ENCODE data around the gene GPX1. TPM values are rescaled to one million over a fixed set of nuclear protein-coding genes. Genes with fewer than 3 reads are reported as not detected.

GPX1 gene
- total and polyA plus RNA-seq, 3 experiments from 2014 or later, result 140 to 231 (median 223) TPM

GRCh38 chr3:49378249-49378895 is 20.2 kb upstream of the GPX1 start:
- no peak for DNase-seq
- Histone ChIP-seq H3K4me1 (ENCODE audit: insufficient read depth, low read length) (peaks cover 14% of the 10 kb centered on the region), H3K4me3 (ENCODE audit: low read length) (no peak overlapping the region), H3K9me3 (ENCODE audit: low read length) (no peaks in the 10 kb centered on the region), H3K27ac (ENCODE audit: low read depth, low read length) (no peak overlapping the region), H3K36me3 (ENCODE audit: insufficient read depth, low read length) (peaks cover 14% of the 10 kb centered on the region), H3K27me3 (ENCODE audit: insufficient read depth, low read length, poor library complexity, severe bottlenecking) (no peaks in the 10 kb centered on the region)
- CTCF ChIA-PET, result interaction anchor here (1.3 kb wide), 1 partner anchor 31 kb away, joined by 3 read pairs; no protein-coding TSS in a partner anchor
- Mint-ChIP-seq H3K27me3 (peaks cover 0 to under 1% of the 10 kb centered on the region in 2 donors), H3K4me1 (peaks cover 35 to 78% (median 60%) of the 10 kb centered on the region in 3 donors), H3K9me3 (no peaks in the 10 kb centered on the region), H3K36me3 (peaks cover 2 to 28% (median 7%) of the 10 kb centered on the region in 3 donors), H3K27ac (peak overlapping the region in 4 of 8 donors; percentile 38 to 87 (median 71)), H3K4me3 (peak overlapping the region in 2 of 7 donors; percentile 33 to 34)
- POLR2A ChIA-PET, result no interaction called here

- peaks cover 4 to 36% (median 12%) of the 10 kb centered on the region in 3 donors for H3K36me3 Mint-ChIP-seq
- peaks cover 14% of the 10 kb centered on the region for H3K4me1 ChIP-seq (ENCODE audit: insufficient read depth, low read length)
- no peaks in the 10 kb centered on the region for H3K9me3 ChIP-seq (ENCODE audit: low read length)
- peaks cover 37 to 77% (median 63%) of the 10 kb centered on the region in 3 donors for H3K4me1 Mint-ChIP-seq
- H3K4me3 Mint-ChIP-seq, result peak overlapping the region in 2 of 7 donors; percentile 26 to 31
- no peak overlapping the region for H3K27ac ChIP-seq (ENCODE audit: low read depth, low read length)
- peak overlapping the region in 5 of 8 donors; percentile 26 to 82 (median 48) for H3K27ac Mint-ChIP-seq
- H3K27me3 ChIP-seq (ENCODE audit: insufficient read depth, low read length, poor library complexity, severe bottlenecking), result no peaks in the 10 kb centered on the region
- no peaks in the 10 kb centered on the region for H3K27me3 Mint-ChIP-seq
- H3K36me3 ChIP-seq (ENCODE audit: insufficient read depth, low read length), result peaks cover 21% of the 10 kb centered on the region
- ChIA-PET POLR2A (no interaction called here), CTCF (interaction anchor here (1.3 kb wide), 1 partner anchor 32 kb away, joined by 3 read pairs; no protein-coding TSS in a partner anchor)
- peak in 3 of 5 donors; percentile 5 to 54 (median 6) for DNase-seq
- no peaks in the 10 kb centered on the region for H3K9me3 Mint-ChIP-seq
- no peak overlapping the region for H3K4me3 ChIP-seq (ENCODE audit: low read length)
These were observed 19.3 kb upstream of the GPX1 start for GRCh38 chr3:49377483-49377882.

- Histone ChIP-seq H3K4me3 (ENCODE audit: low read length) (no peak overlapping the region), H3K4me1 (ENCODE audit: insufficient read depth, low read length) (no peaks in the 10 kb centered on the region), H3K36me3 (ENCODE audit: insufficient read depth, low read length) (peaks cover 36% of the 10 kb centered on the region), H3K9me3 (ENCODE audit: low read length) (no peaks in the 10 kb centered on the region), H3K27ac (ENCODE audit: low read depth, low read length) (no peak overlapping the region), H3K27me3 (ENCODE audit: insufficient read depth, low read length, poor library complexity, severe bottlenecking) (no peaks in the 10 kb centered on the region)
- no peak overlapping the region for H3K4me3 Mint-ChIP-seq
- ChIA-PET CTCF (no interaction called here), POLR2A (no interaction called here)
- DNase-seq, result no peak
- peaks cover 17 to 55% (median 44%) of the 10 kb centered on the region in 3 donors for H3K4me1 Mint-ChIP-seq
- H3K36me3 Mint-ChIP-seq, result peaks cover 8 to 71% (median 18%) of the 10 kb centered on the region in 3 donors
- H3K27ac Mint-ChIP-seq, result peak overlapping the region in 5 of 8 donors; percentile 32 to 77 (median 33)
- no peaks in the 10 kb centered on the region for H3K27me3 Mint-ChIP-seq
- no peaks in the 10 kb centered on the region for H3K9me3 Mint-ChIP-seq
These were observed 13.8 kb upstream of the GPX1 start for GRCh38 chr3:49371946-49372345.

- POLR2A ChIA-PET, result no interaction called here
- Histone ChIP-seq H3K27ac (ENCODE audit: low read depth, low read length) (no peak overlapping the region), H3K4me1 (ENCODE audit: insufficient read depth, low read length) (no peaks in the 10 kb centered on the region), H3K36me3 (ENCODE audit: insufficient read depth, low read length) (peaks cover 47% of the 10 kb centered on the region), H3K27me3 (ENCODE audit: insufficient read depth, low read length, poor library complexity, severe bottlenecking) (no peaks in the 10 kb centered on the region), H3K9me3 (ENCODE audit: low read length) (no peaks in the 10 kb centered on the region), H3K4me3 (ENCODE audit: low read length) (no peak overlapping the region)
- CTCF ChIA-PET, result no interaction called here
- no peaks in the 10 kb centered on the region for H3K9me3 Mint-ChIP-seq
- H3K4me1 Mint-ChIP-seq, result peaks cover 15 to 48% (median 34%) of the 10 kb centered on the region in 3 donors
- H3K36me3 Mint-ChIP-seq, result peaks cover 8 to 81% (median 18%) of the 10 kb centered on the region in 3 donors
- peak overlapping the region; percentile 3 to 80 (median 32) for H3K27ac Mint-ChIP-seq
- H3K4me3 Mint-ChIP-seq, result no peak overlapping the region
- H3K27me3 Mint-ChIP-seq, result no peaks in the 10 kb centered on the region
- no peak for DNase-seq
These were observed 12.6 kb upstream of the GPX1 start for GRCh38 chr3:49370585-49371290.

- H3K4me3 ChIP-seq (ENCODE audit: low read length), result no peak overlapping the region
- peaks cover 0 to 78% (median 4%) of the 10 kb centered on the region in 3 donors for H3K36me3 Mint-ChIP-seq
- H3K4me1 ChIP-seq (ENCODE audit: insufficient read depth, low read length), result peaks cover 11% of the 10 kb centered on the region
- H3K9me3 ChIP-seq (ENCODE audit: low read length), result no peaks in the 10 kb centered on the region
- H3K27me3 Mint-ChIP-seq, result no peaks in the 10 kb centered on the region
- POLR2A ChIA-PET, result interaction anchor here (0.6 kb wide), 1 partner anchor 41 kb away, joined by 4 read pairs; no protein-coding TSS in a partner anchor
- peak overlapping the region in 1 of 7 donors; percentile 34 for H3K4me3 Mint-ChIP-seq
- DNase-seq, result no peak
- H3K27ac ChIP-seq (ENCODE audit: low read depth, low read length), result no peak overlapping the region
- CTCF ChIA-PET, result interaction anchor here (1.0 kb wide), 1 partner anchor 9 kb away, joined by 3 read pairs; no protein-coding TSS in a partner anchor
- H3K4me1 Mint-ChIP-seq, result peaks cover 5 to 18% (median 5%) of the 10 kb centered on the region in 3 donors
- H3K9me3 Mint-ChIP-seq, result no peaks in the 10 kb centered on the region
- H3K27me3 ChIP-seq (ENCODE audit: insufficient read depth, low read length, poor library complexity, severe bottlenecking), result no peaks in the 10 kb centered on the region
- peak overlapping the region in 5 of 8 donors; percentile 51 to 80 (median 71) for H3K27ac Mint-ChIP-seq
- H3K36me3 ChIP-seq (ENCODE audit: insufficient read depth, low read length), result peaks cover 37% of the 10 kb centered on the region
These were observed 4.4 kb upstream of the GPX1 start for GRCh38 chr3:49362561-49362960.

GRCh38 chr3:49359623-49360022 is 1.5 kb upstream of the GPX1 start:
- Histone ChIP-seq H3K9me3 (ENCODE audit: low read length) (no peaks in the 10 kb centered on the region), H3K27me3 (ENCODE audit: insufficient read depth, low read length, poor library complexity, severe bottlenecking) (no peaks in the 10 kb centered on the region), H3K27ac (ENCODE audit: low read depth, low read length) (no peak overlapping the region), H3K4me3 (ENCODE audit: low read length) (no peak overlapping the region), H3K36me3 (ENCODE audit: insufficient read depth, low read length) (peaks cover 25% of the 10 kb centered on the region), H3K4me1 (ENCODE audit: insufficient read depth, low read length) (peaks cover 17% of the 10 kb centered on the region)
- H3K27ac Mint-ChIP-seq, result peak overlapping the region in 6 of 8 donors; percentile 59 to 97 (median 82)
- ChIA-PET CTCF (interaction anchor here (0.9 to 3.5 kb wide), 4 partner anchors 20 to 189 kb away, joined by 3 to 21 read pairs (median 6); partner anchors contain the start of genes KLHDC8B and USP4), POLR2A (interaction anchor here (2.2 kb wide), 1 partner anchor 19 kb away, joined by 9 read pairs; the partner anchor contains the start of gene USP4)
- peaks cover 15 to 33% (median 19%) of the 10 kb centered on the region in 3 donors for H3K4me1 Mint-ChIP-seq
- no peaks in the 10 kb centered on the region for H3K27me3 Mint-ChIP-seq
- no peak for DNase-seq
- peaks cover 4 to 66% (median 5%) of the 10 kb centered on the region in 3 donors for H3K36me3 Mint-ChIP-seq
- H3K4me3 Mint-ChIP-seq, result peak overlapping the region in 5 of 7 donors; percentile 48 to 99 (median 93)
- H3K9me3 Mint-ChIP-seq, result no peaks in the 10 kb centered on the region

- Mint-ChIP-seq H3K27ac (peak overlapping the region; percentile 85 to 97 (median 90)), H3K4me3 (peak overlapping the region; percentile 89 to 99 (median 93)), H3K36me3 (peaks cover 4 to 63% (median 5%) of the 10 kb centered on the region in 3 donors), H3K4me1 (peaks cover 17 to 33% (median 19%) of the 10 kb centered on the region in 3 donors), H3K9me3 (no peaks in the 10 kb centered on the region), H3K27me3 (no peaks in the 10 kb centered on the region)
- Histone ChIP-seq H3K4me1 (ENCODE audit: insufficient read depth, low read length) (peaks cover 17% of the 10 kb centered on the region), H3K9me3 (ENCODE audit: low read length) (no peaks in the 10 kb centered on the region), H3K4me3 (ENCODE audit: low read length) (peak overlapping the region; percentile 87), H3K27me3 (ENCODE audit: insufficient read depth, low read length, poor library complexity, severe bottlenecking) (no peaks in the 10 kb centered on the region), H3K36me3 (ENCODE audit: insufficient read depth, low read length) (peaks cover 25% of the 10 kb centered on the region), H3K27ac (ENCODE audit: low read depth, low read length) (peak overlapping the region; percentile 59)
- ChIA-PET POLR2A (interaction anchor here (0.6 to 2.2 kb wide), 3 partner anchors 19 to 88 kb away, joined by 5 to 9 read pairs (median 5); partner anchors contain the start of genes RHOA, TCTA and USP4), CTCF (interaction anchor here (1.2 to 3.5 kb wide), 2 partner anchors 19 to 50 kb away, joined by 4 to 21 read pairs; partner anchors contain the start of gene USP4)
- no peak for DNase-seq
These were observed 702 bp upstream of the GPX1 start for GRCh38 chr3:49358884-49359225.
